ENCODE measurements around the gene PASK. TPM values are rescaled to one million over a fixed set of nuclear protein-coding genes. Genes with fewer than 3 reads are reported as not detected.

PASK gene
- total RNA-seq, 1 experiment from 2014 or later = 51.6 TPM

DNA sequence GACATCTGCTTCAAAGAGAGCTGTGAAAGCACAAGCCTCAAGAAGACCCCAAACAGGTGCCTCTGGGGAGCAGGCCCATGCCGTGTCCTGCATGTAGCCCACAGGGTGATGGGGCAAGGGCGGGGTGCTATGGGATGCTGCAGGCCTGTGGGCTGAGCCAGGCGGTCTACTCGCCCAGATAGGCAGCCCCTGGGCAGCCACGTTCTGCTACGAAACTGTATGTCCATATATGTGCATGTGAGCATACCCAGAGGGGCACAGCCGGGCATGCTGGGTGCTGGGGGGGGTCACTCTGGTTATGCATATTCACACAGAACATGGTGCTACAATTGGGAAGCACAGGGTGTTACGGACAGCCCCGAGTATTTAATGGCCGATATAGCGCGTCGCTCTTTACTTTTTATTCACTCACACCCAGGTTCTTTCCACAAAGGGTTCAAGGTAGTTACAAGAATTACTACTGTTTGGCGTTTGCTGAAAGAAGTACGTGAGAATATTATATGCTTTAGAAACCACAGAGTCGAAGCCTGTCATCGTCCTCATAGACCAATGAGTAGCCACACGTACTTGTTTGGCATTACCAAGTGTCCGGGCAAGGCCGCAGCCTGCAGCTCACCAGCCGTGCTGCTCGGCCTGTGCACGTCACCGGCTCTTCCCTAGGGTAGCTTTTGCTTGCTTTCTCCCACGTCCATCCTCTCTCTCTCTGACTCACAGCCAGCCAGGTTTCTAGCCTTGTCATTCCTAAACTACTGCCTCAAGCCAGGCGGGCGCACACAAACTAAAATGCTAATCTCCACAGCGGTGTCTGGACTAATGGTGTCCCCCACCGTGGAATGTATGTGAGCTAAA lies 61.6 kb downstream of the PASK start:
- ChIA-PET CTCF (no interaction called here), POLR2A (interaction anchor here (0.8 kb wide), 1 partner anchor 550 kb away, joined by 7 read pairs; the partner anchor contains the start of genes ATG4B and THAP4)
- no peaks in the 10 kb centered on the region for H3K9me3 ChIP-seq (ENCODE audit: control insufficient read depth, insufficient read depth, low read depth, low read length)
- H3K36me3 ChIP-seq (ENCODE audit: control insufficient read depth, insufficient read depth, low read length) = peaks cover 11% of the 10 kb centered on the region
- TF ChIP-seq POLR2AphosphoS5 (IDR thresholded peaks at IDR 0.05; ENCODE audit: low read depth, low read length) (no peak), SIN3A (IDR thresholded peaks at IDR 0.05; ENCODE audit: borderline replicate concordance, insufficient read depth, low read depth, low read length) (no peak), TCF7L2 (IDR thresholded peaks at IDR 0.05; ENCODE audit: low read depth, low read length) (no peak)
- TF ChIP-seq, protein P1, sequence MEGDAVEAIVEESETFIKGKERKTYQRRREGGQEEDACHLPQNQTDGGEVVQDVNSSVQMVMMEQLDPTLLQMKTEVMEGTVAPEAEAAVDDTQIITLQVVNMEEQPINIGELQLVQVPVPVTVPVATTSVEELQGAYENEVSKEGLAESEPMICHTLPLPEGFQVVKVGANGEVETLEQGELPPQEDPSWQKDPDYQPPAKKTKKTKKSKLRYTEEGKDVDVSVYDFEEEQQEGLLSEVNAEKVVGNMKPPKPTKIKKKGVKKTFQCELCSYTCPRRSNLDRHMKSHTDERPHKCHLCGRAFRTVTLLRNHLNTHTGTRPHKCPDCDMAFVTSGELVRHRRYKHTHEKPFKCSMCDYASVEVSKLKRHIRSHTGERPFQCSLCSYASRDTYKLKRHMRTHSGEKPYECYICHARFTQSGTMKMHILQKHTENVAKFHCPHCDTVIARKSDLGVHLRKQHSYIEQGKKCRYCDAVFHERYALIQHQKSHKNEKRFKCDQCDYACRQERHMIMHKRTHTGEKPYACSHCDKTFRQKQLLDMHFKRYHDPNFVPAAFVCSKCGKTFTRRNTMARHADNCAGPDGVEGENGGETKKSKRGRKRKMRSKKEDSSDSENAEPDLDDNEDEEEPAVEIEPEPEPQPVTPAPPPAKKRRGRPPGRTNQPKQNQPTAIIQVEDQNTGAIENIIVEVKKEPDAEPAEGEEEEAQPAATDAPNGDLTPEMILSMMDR (IDR thresholded peaks at IDR 0.05) = no peak
- TF ChIP-seq, protein P2, sequence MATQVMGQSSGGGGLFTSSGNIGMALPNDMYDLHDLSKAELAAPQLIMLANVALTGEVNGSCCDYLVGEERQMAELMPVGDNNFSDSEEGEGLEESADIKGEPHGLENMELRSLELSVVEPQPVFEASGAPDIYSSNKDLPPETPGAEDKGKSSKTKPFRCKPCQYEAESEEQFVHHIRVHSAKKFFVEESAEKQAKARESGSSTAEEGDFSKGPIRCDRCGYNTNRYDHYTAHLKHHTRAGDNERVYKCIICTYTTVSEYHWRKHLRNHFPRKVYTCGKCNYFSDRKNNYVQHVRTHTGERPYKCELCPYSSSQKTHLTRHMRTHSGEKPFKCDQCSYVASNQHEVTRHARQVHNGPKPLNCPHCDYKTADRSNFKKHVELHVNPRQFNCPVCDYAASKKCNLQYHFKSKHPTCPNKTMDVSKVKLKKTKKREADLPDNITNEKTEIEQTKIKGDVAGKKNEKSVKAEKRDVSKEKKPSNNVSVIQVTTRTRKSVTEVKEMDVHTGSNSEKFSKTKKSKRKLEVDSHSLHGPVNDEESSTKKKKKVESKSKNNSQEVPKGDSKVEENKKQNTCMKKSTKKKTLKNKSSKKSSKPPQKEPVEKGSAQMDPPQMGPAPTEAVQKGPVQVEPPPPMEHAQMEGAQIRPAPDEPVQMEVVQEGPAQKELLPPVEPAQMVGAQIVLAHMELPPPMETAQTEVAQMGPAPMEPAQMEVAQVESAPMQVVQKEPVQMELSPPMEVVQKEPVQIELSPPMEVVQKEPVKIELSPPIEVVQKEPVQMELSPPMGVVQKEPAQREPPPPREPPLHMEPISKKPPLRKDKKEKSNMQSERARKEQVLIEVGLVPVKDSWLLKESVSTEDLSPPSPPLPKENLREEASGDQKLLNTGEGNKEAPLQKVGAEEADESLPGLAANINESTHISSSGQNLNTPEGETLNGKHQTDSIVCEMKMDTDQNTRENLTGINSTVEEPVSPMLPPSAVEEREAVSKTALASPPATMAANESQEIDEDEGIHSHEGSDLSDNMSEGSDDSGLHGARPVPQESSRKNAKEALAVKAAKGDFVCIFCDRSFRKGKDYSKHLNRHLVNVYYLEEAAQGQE (IDR thresholded peaks at IDR 0.05; ENCODE audit: insufficient read depth in 1 of 2, low read depth in 2 of 2, low read length in 1 of 2) = no peak
- no peaks in the 10 kb centered on the region for H3K4me1 ChIP-seq (ENCODE audit: control insufficient read depth, insufficient read depth, low read length)
- DNase-seq (ENCODE audit: low read depth, low spot score) = no peak
- H3K4me3 ChIP-seq (ENCODE audit: low read depth in 2 of 2, low read length in 2 of 2) = no peak overlapping the region
- no TSS peak for BruUV-seq (replicated peaks)
- H3K27ac ChIP-seq (ENCODE audit: low read length) = no peak overlapping the region
- intact Hi-C loops (cut with micrococcal nuclease; ENCODE audit: unreplicated experiment) (no loop called here), in situ Hi-C loops (cut with HindIII; ENCODE audit: low pct_unique_long_range_greater_than_20kb, low sequenced_read_pairs) (no loop called here)
- no peaks in the 10 kb centered on the region for H3K27me3 ChIP-seq (ENCODE audit: control insufficient read depth, insufficient read depth, low read length)
- ATAC-seq = no peak

DNA sequence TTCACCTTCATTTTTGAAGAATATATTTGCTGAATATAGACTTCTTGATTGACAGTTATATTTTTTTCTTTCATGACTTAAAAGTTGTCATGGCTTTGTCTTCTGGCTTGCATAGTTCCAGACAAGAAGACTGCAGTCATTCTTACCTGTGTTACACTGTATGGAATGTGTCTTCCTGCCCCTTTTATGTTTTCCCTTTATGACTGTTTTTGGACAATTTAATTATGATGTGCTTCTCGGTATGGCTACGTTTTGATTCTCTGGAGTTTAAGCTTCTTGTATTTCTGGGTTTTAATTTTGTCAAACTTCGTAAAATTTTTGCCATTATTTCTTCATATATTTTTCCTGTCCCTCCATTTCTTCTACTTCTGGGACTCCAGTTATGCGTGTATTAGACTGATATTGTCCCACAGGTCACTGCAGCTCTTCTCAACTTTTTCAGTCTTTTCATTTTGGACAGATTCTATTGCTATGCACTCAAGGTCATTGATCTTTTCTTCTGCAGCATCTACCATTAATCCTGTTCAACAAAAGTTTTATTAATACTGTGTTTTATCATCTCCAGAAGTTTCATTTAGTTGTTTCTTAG lies 64.3 kb downstream of the PASK start:
- TF ChIP-seq, protein P2 (IDR thresholded peaks at IDR 0.05; ENCODE audit: insufficient read depth in 1 of 2, low read depth in 2 of 2, low read length in 1 of 2) = no peak
- TF ChIP-seq SIN3A (IDR thresholded peaks at IDR 0.05; ENCODE audit: borderline replicate concordance, insufficient read depth, low read depth, low read length) (no peak), POLR2AphosphoS5 (IDR thresholded peaks at IDR 0.05; ENCODE audit: low read depth, low read length) (no peak), TCF7L2 (IDR thresholded peaks at IDR 0.05; ENCODE audit: low read depth, low read length) (no peak)
- TF ChIP-seq, protein P1 (IDR thresholded peaks at IDR 0.05) = no peak
- ATAC-seq (no peak), DNase-seq (ENCODE audit: low read depth, low spot score) (no peak)
- H3K4me1 ChIP-seq (ENCODE audit: control insufficient read depth, insufficient read depth, low read length) = no peaks in the 10 kb centered on the region
- intact Hi-C loops (cut with micrococcal nuclease; ENCODE audit: unreplicated experiment) (no loop called here), in situ Hi-C loops (cut with HindIII; ENCODE audit: low pct_unique_long_range_greater_than_20kb, low sequenced_read_pairs) (no loop called here)
- POLR2A ChIA-PET = no interaction called here
- H3K4me3 ChIP-seq (ENCODE audit: low read depth in 2 of 2, low read length in 2 of 2) = no peak overlapping the region
- CTCF ChIA-PET = no interaction called here
- no peak overlapping the region for H3K27ac ChIP-seq (ENCODE audit: low read length)
- H3K9me3 ChIP-seq (ENCODE audit: control insufficient read depth, insufficient read depth, low read depth, low read length) = no peaks in the 10 kb centered on the region
- H3K27me3 ChIP-seq (ENCODE audit: control insufficient read depth, insufficient read depth, low read length) = no peaks in the 10 kb centered on the region
- peaks cover 11% of the 10 kb centered on the region for H3K36me3 ChIP-seq (ENCODE audit: control insufficient read depth, insufficient read depth, low read length)
- no TSS peak for BruUV-seq (replicated peaks)
